ENCODE results near the gene RPS6KC1. TPM values are rescaled to one million over a fixed set of nuclear protein-coding genes. Genes with fewer than 3 reads are reported as not detected.

RPS6KC1 gene
- total RNA-seq, 1 donor from 2014 or later: 16.7 TPM

- Mint-ChIP-seq H3K9me3 (peaks cover 6% of the 10 kb centered on the region), H3K27ac (ENCODE audit: unreplicated experiment) (peak overlapping the region; percentile 89), H3K36me3 (ENCODE audit: low read depth) (peaks cover 26% of the 10 kb centered on the region), H3K4me3 (no peak overlapping the region), H3K4me1 (peaks cover 8% of the 10 kb centered on the region), H3K27me3 (ENCODE audit: low read depth) (no peaks in the 10 kb centered on the region)
- no peak for DNase-seq (ENCODE audit: low read depth, low spot score)
- TF ChIP-seq CTCF (conservative IDR thresholded peaks at IDR 0.05): no peak
Observed at GRCh38 chr1:213266983-213267772, 216.1 kb downstream of the RPS6KC1 start.

- peaks cover 8% of the 10 kb centered on the region for H3K4me1 Mint-ChIP-seq
- peaks cover 30% of the 10 kb centered on the region for H3K36me3 Mint-ChIP-seq (ENCODE audit: low read depth)
- no peak overlapping the region for H3K4me3 Mint-ChIP-seq
- DNase-seq (ENCODE audit: low read depth, low spot score): no peak
- H3K27me3 Mint-ChIP-seq (ENCODE audit: low read depth): no peaks in the 10 kb centered on the region
- no peak for TF ChIP-seq CTCF (conservative IDR thresholded peaks at IDR 0.05)
- H3K9me3 Mint-ChIP-seq: peaks cover 6% of the 10 kb centered on the region
- H3K27ac Mint-ChIP-seq (ENCODE audit: unreplicated experiment): no peak overlapping the region
Observed at GRCh38 chr1:213268221-213268620, 217.2 kb downstream of the RPS6KC1 start.

- Mint-ChIP-seq H3K27ac (ENCODE audit: unreplicated experiment) (no peak overlapping the region), H3K4me1 (peaks cover 10% of the 10 kb centered on the region), H3K27me3 (ENCODE audit: low read depth) (no peaks in the 10 kb centered on the region), H3K4me3 (no peak overlapping the region), H3K9me3 (peaks cover 6% of the 10 kb centered on the region), H3K36me3 (ENCODE audit: low read depth) (peaks cover 37% of the 10 kb centered on the region)
- DNase-seq (ENCODE audit: low read depth, low spot score): no peak
- TF ChIP-seq CTCF (conservative IDR thresholded peaks at IDR 0.05): no peak
Observed at GRCh38 chr1:213269829-213270228, 218.8 kb downstream of the RPS6KC1 start.

- TF ChIP-seq CTCF (conservative IDR thresholded peaks at IDR 0.05): no peak
- Mint-ChIP-seq H3K9me3 (no peaks in the 10 kb centered on the region), H3K36me3 (ENCODE audit: low read depth) (peaks cover 27% of the 10 kb centered on the region), H3K27me3 (ENCODE audit: low read depth) (no peaks in the 10 kb centered on the region), H3K4me1 (peaks cover 3% of the 10 kb centered on the region), H3K4me3 (no peak overlapping the region), H3K27ac (ENCODE audit: unreplicated experiment) (no peak overlapping the region)
- no peak for DNase-seq (ENCODE audit: low read depth, low spot score)
Observed at GRCh38 chr1:213273546-213273945, 222.5 kb downstream of the RPS6KC1 start.

GRCh38 chr1:213274140-213274539 lies 223.1 kb downstream of the RPS6KC1 start:
- peaks cover 3% of the 10 kb centered on the region for H3K4me1 Mint-ChIP-seq
- H3K27me3 Mint-ChIP-seq (ENCODE audit: low read depth): no peaks in the 10 kb centered on the region
- DNase-seq (ENCODE audit: low read depth, low spot score): no peak
- no peaks in the 10 kb centered on the region for H3K9me3 Mint-ChIP-seq
- H3K27ac Mint-ChIP-seq (ENCODE audit: unreplicated experiment): no peak overlapping the region
- no peak overlapping the region for H3K4me3 Mint-ChIP-seq
- TF ChIP-seq CTCF (conservative IDR thresholded peaks at IDR 0.05): no peak
- H3K36me3 Mint-ChIP-seq (ENCODE audit: low read depth): peaks cover 22% of the 10 kb centered on the region

Data from neural crest cell (in vitro differentiated cells).